ENCODE data around the gene RPL10A.
"Not testable (repeated sequence)": the region's sequence is repeated elsewhere in the genome, so short reads cannot be mapped to it uniquely, and the experiment has no call there.

Gene RPL10A

GRCh38 chr6:35510916-35511561 lies 42.8 kb downstream of the RPL10A start:
- no peak for DNase-seq (ENCODE audit: low read depth, low spot score)

- no peak for DNase-seq (ENCODE audit: low read depth, low spot score)
Observed at GRCh38 chr6:35511562-35511941, 43.4 kb downstream of the RPL10A start.

GRCh38 chr6:35512006-35512405 lies 43.8 kb downstream of the RPL10A start:
- no peak for DNase-seq (ENCODE audit: low read depth, low spot score)

- DNase-seq (ENCODE audit: low read depth, low spot score), result no peak
Observed at GRCh38 chr6:35512740-35513139, 44.5 kb downstream of the RPL10A start, which contains the start of gene TULP1. TULP1 (minus strand) TSS chr6:35512896; CDS start chr6:35512858, 38 bp downstream.

GRCh38 chr6:35514587-35514986 lies 46.4 kb downstream of the RPL10A start:
- DNase-seq (ENCODE audit: low read depth, low spot score), result no peak

- DNase-seq (ENCODE audit: low read depth, low spot score), result not testable (repeated sequence)
Observed at GRCh38 chr6:35515939-35516338, 47.7 kb downstream of the RPL10A start.

GRCh38 chr6:35516712-35517111 lies 48.5 kb downstream of the RPL10A start:
- DNase-seq (ENCODE audit: low read depth, low spot score), result no peak

- DNase-seq (ENCODE audit: low read depth, low spot score), result not testable (repeated sequence)
Observed at GRCh38 chr6:35517978-35518377, 49.8 kb downstream of the RPL10A start.

GRCh38 chr6:35518566-35519312 lies 50.5 kb downstream of the RPL10A start:
- DNase-seq (ENCODE audit: low read depth, low spot score), result no peak

GRCh38 chr6:35519313-35520015 lies 51.3 kb downstream of the RPL10A start:
- no peak for DNase-seq (ENCODE audit: low read depth, low spot score)
